Subcutaneous abdominal adipose tissue (tissue), 5 donors: ENCODE results near the gene SGMS1.

Experiments used
- H3K27ac ChIP-seq: one replicate; pipeline ENCODE4 v1.7.0; 2013; ENCODE audit warnings: low read depth, mild to moderate bottlenecking, inconsistent platforms, low read length, moderate library complexity
- H3K27me3 ChIP-seq, 5 donors: one replicate each; pipeline ENCODE4 v1.7.0; 2013; ENCODE audit warnings: low read length in 5 of 5, inconsistent platforms in 1 of 5; ENCODE audit not compliant: control insufficient read depth in 5 of 5, insufficient read depth in 4 of 5
- H3K36me3 ChIP-seq, 5 donors: one replicate each; pipeline ENCODE4 v1.7.0; 2013; ENCODE audit warnings: low read length in 5 of 5; ENCODE audit not compliant: control insufficient read depth in 5 of 5, insufficient read depth in 5 of 5
- H3K4me1 ChIP-seq, 5 donors: one replicate each; pipeline ENCODE4 v1.7.0; 2013; ENCODE audit warnings: low read length in 5 of 5, mild to moderate bottlenecking in 3 of 5, moderate library complexity in 1 of 5; ENCODE audit not compliant: control insufficient read depth in 5 of 5, insufficient read depth in 5 of 5
- H3K4me3 ChIP-seq, 5 donors: one replicate each; pipeline ENCODE4 v1.7.0; 2013; ENCODE audit warnings: low read length in 5 of 5, low read depth in 1 of 5
- H3K9ac ChIP-seq, 5 donors: one replicate each; pipeline ENCODE4 v1.7.0; 2013; ENCODE audit warnings: low read length in 5 of 5, mild to moderate bottlenecking in 4 of 5, moderate library complexity in 3 of 5
- H3K9me3 ChIP-seq, 5 donors: one replicate each; pipeline ENCODE4 v1.7.0; 2013; ENCODE audit warnings: low read length in 5 of 5; ENCODE audit not compliant: control insufficient read depth in 5 of 5
- donor health status: healthy.
- donor health status: healthy.
- donor health status: healthy.
- donor health status: healthy.
- donor health status: healthy.

The SGMS1 gene

GRCh38 chr10:50416181-50416824 lies 207.5 kb downstream of the SGMS1 start:
- H3K9me3 ChIP-seq = no peaks in the 10 kb centered on the region
- no peaks in the 10 kb centered on the region for H3K27me3 ChIP-seq
- H3K4me1 ChIP-seq = peaks cover 3 to 52% (median 46%) of the 10 kb centered on the region in 5 donors
- H3K36me3 ChIP-seq = no peaks in the 10 kb centered on the region
- H3K9ac ChIP-seq = peak overlapping the region in 2 of 5 donors; percentile 8 to 36
- peak overlapping the region; percentile 34 for H3K27ac ChIP-seq
- peak overlapping the region; percentile 6 to 98 (median 88) for H3K4me3 ChIP-seq

- Histone ChIP-seq H3K9ac (peak overlapping the region in 1 of 5 donors; percentile 36), H3K4me3 (peak overlapping the region in 3 of 5 donors; percentile 2 to 97 (median 80)), H3K4me1 (peaks cover 3 to 55% (median 46%) of the 10 kb centered on the region in 5 donors), H3K9me3 (no peaks in the 10 kb centered on the region), H3K27ac (no peak overlapping the region), H3K36me3 (no peaks in the 10 kb centered on the region), H3K27me3 (no peaks in the 10 kb centered on the region)
Measured at GRCh38 chr10:50415292-50415691, 208.5 kb downstream of the SGMS1 start.

DNA sequence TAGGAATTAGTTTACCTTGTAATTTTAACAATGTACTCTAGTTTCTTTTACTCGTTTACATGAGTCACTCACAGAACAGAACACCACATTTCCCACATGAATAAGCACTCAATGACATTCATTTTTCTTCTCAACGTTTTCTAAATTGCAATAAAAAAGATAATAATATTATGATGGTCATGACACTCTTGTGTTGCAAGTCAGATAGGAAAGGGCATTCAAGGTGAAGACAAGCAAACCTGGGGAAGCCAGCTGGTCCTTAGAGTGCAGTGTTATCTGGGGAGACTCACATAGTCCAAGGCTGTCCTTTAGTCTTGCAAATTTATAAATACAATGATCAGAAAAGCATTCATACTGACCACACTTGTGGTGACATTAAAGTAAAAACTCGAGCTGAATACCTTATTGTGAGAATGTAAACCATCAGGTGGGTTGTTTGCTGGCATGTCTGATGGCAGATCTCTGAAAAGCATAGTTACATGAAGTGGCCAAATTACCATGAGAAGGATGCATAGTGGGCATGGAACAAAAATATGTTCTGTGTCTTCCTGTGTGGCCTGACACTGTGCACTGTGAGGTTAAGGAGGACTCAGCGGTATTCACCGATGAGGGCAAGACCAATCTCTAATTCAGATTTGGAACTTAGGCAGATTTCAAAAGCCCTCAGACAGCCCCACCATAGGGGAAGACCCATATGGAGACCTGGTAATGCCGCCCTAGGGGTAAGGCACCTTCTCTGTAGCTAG lies 213.5 kb downstream of the SGMS1 start:
- Histone ChIP-seq H3K9ac (no peak overlapping the region), H3K27me3 (no peaks in the 10 kb centered on the region), H3K4me3 (no peak overlapping the region), H3K36me3 (no peaks in the 10 kb centered on the region), H3K27ac (no peak overlapping the region), H3K4me1 (peaks cover 0 to 26% (median 18%) of the 10 kb centered on the region in 5 donors), H3K9me3 (peaks cover 0 to 6% (median 3%) of the 10 kb centered on the region in 5 donors)

GRCh38 chr10:50407076-50407801 lies 216.5 kb downstream of the SGMS1 start:
- no peak overlapping the region for H3K9ac ChIP-seq
- no peak overlapping the region for H3K27ac ChIP-seq
- H3K9me3 ChIP-seq = peaks cover 0 to 6% (median 3%) of the 10 kb centered on the region in 5 donors
- no peak overlapping the region for H3K4me3 ChIP-seq
- no peaks in the 10 kb centered on the region for H3K27me3 ChIP-seq
- peaks cover 0 to 40% (median 16%) of the 10 kb centered on the region in 5 donors for H3K4me1 ChIP-seq
- H3K36me3 ChIP-seq = no peaks in the 10 kb centered on the region

DNA sequence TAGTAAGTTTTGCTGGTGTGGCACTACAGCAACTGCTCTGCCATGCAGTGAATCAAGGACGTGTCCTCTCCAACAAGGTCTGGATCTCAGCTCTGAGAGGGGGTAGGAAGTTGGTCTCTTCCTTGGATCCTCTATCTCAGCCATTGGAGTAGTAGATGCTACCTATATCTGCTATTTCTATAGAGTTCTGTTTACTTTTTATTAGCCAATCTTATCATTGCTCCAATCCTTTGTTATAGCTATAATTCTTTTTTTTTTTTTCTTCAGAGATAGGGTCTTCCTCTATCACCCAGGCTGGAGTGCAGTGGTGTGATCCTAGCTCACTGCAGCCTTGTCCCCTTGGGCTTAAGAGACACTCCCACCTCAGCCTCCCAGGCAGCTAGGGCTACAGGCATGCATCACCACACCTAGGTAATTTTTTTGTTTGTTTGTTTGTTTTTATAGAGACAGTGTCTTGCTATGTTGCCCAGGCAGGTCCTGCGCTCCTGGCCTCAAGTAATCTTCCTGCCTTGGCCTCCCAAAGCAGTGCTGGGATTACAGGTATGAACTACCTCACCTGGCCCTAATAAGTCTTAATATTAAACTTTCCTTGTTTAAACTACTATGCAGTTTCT lies 217.2 kb downstream of the SGMS1 start:
- peaks cover 0 to 6% (median 3%) of the 10 kb centered on the region in 5 donors for H3K9me3 ChIP-seq
- no peaks in the 10 kb centered on the region for H3K27me3 ChIP-seq
- H3K27ac ChIP-seq = no peak overlapping the region
- H3K4me1 ChIP-seq = peaks cover 0 to 33% (median 16%) of the 10 kb centered on the region in 5 donors
- H3K9ac ChIP-seq = no peak overlapping the region
- no peaks in the 10 kb centered on the region for H3K36me3 ChIP-seq
- no peak overlapping the region for H3K4me3 ChIP-seq

GRCh38 chr10:50405723-50406122 lies 218.0 kb downstream of the SGMS1 start:
- H3K36me3 ChIP-seq = no peaks in the 10 kb centered on the region
- H3K4me1 ChIP-seq = peaks cover 0 to 36% (median 18%) of the 10 kb centered on the region in 5 donors
- H3K9ac ChIP-seq = no peak overlapping the region
- H3K27ac ChIP-seq = no peak overlapping the region
- no peaks in the 10 kb centered on the region for H3K27me3 ChIP-seq
- H3K4me3 ChIP-seq = no peak overlapping the region
- H3K9me3 ChIP-seq = peaks cover 0 to 6% (median 3%) of the 10 kb centered on the region in 5 donors

- Histone ChIP-seq H3K27ac (no peak overlapping the region), H3K4me3 (no peak overlapping the region), H3K4me1 (peaks cover 0 to 29% (median 12%) of the 10 kb centered on the region in 5 donors), H3K27me3 (no peaks in the 10 kb centered on the region), H3K9me3 (peaks cover 0 to 6% (median 3%) of the 10 kb centered on the region in 5 donors), H3K36me3 (no peaks in the 10 kb centered on the region), H3K9ac (no peak overlapping the region)
Measured at GRCh38 chr10:50404021-50404773, 219.6 kb downstream of the SGMS1 start.

- Histone ChIP-seq H3K9me3 (peaks cover 0 to 6% (median 3%) of the 10 kb centered on the region in 5 donors), H3K4me1 (peaks cover 0 to 32% (median 12%) of the 10 kb centered on the region in 5 donors), H3K36me3 (no peaks in the 10 kb centered on the region), H3K27me3 (no peaks in the 10 kb centered on the region), H3K27ac (peak overlapping the region; percentile 55), H3K4me3 (no peak overlapping the region), H3K9ac (no peak overlapping the region)
Measured at GRCh38 chr10:50403074-50403473, 220.7 kb downstream of the SGMS1 start.

DNA sequence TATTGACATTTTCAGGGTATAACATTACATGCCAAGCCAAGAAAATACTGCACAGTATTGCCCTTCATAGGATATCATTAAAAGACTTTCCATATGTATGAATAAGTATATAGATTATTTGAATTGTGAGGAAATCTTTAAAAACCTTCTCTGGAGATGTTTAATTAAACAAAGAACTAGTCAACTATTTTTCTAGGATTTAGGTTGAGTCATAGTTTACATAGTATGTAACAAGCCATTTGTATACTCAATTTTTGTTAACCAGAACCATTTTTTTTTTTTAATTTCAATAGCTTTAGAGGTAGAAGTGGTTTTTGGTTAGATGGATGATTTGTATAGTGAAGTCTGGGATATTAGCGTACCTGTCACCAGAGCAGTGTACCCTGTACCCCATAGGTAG lies 221.3 kb downstream of the SGMS1 start:
- no peaks in the 10 kb centered on the region for H3K36me3 ChIP-seq
- H3K27ac ChIP-seq = peak overlapping the region; percentile 55
- no peaks in the 10 kb centered on the region for H3K27me3 ChIP-seq
- H3K9ac ChIP-seq = no peak overlapping the region
- H3K9me3 ChIP-seq = peaks cover 0 to 6% (median 3%) of the 10 kb centered on the region in 5 donors
- no peak overlapping the region for H3K4me3 ChIP-seq
- peaks cover 0 to 36% (median 12%) of the 10 kb centered on the region in 5 donors for H3K4me1 ChIP-seq
